Memory B cell (primary cell): ENCODE measurements around the gene EML2.
"Not testable (repeated sequence)": the region's sequence is repeated elsewhere in the genome, so short reads cannot be mapped to it uniquely, and the experiment has no call there.

Source experiments
- ATAC-seq: fragments of 150-1000 bp; cut with Tn5 transposase; 2 replicates; pipeline ENCODE4 v1.10.0; 2021; ENCODE audit warnings: low read depth, mild to moderate bottlenecking, moderate library complexity
- DNase-seq, 2 donors: peaks; one replicate each; pipeline ENCODE4 v3.0.0; 2022; ENCODE audit warnings: low spot score in 2 of 2
- H3K27ac Mint-ChIP-seq: one replicate; pipeline ENCODE4 v1.8.0; 2022; ENCODE audit warnings: mild to moderate bottlenecking, moderate library complexity, mixed read lengths
- H3K27me3 Mint-ChIP-seq: one replicate; pipeline ENCODE4 v1.8.0; 2022; ENCODE audit warnings: mixed read lengths
- H3K36me3 Mint-ChIP-seq: one replicate; pipeline ENCODE4 v1.8.0; 2022; ENCODE audit warnings: mild to moderate bottlenecking, mixed read lengths
- H3K4me1 Mint-ChIP-seq: one replicate; pipeline ENCODE4 v1.8.0; 2022; ENCODE audit warnings: mixed read lengths
- H3K4me3 Mint-ChIP-seq: one replicate; pipeline ENCODE4 v1.8.0; 2022; ENCODE audit warnings: mild to moderate bottlenecking, moderate library complexity, mixed read lengths
- H3K9me3 Mint-ChIP-seq: one replicate; pipeline ENCODE4 v1.8.0; 2022; ENCODE audit warnings: mixed read lengths

The EML2 gene, protein sequence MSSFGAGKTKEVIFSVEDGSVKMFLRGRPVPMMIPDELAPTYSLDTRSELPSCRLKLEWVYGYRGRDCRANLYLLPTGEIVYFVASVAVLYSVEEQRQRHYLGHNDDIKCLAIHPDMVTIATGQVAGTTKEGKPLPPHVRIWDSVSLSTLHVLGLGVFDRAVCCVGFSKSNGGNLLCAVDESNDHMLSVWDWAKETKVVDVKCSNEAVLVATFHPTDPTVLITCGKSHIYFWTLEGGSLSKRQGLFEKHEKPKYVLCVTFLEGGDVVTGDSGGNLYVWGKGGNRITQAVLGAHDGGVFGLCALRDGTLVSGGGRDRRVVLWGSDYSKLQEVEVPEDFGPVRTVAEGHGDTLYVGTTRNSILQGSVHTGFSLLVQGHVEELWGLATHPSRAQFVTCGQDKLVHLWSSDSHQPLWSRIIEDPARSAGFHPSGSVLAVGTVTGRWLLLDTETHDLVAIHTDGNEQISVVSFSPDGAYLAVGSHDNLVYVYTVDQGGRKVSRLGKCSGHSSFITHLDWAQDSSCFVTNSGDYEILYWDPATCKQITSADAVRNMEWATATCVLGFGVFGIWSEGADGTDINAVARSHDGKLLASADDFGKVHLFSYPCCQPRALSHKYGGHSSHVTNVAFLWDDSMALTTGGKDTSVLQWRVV

DNA sequence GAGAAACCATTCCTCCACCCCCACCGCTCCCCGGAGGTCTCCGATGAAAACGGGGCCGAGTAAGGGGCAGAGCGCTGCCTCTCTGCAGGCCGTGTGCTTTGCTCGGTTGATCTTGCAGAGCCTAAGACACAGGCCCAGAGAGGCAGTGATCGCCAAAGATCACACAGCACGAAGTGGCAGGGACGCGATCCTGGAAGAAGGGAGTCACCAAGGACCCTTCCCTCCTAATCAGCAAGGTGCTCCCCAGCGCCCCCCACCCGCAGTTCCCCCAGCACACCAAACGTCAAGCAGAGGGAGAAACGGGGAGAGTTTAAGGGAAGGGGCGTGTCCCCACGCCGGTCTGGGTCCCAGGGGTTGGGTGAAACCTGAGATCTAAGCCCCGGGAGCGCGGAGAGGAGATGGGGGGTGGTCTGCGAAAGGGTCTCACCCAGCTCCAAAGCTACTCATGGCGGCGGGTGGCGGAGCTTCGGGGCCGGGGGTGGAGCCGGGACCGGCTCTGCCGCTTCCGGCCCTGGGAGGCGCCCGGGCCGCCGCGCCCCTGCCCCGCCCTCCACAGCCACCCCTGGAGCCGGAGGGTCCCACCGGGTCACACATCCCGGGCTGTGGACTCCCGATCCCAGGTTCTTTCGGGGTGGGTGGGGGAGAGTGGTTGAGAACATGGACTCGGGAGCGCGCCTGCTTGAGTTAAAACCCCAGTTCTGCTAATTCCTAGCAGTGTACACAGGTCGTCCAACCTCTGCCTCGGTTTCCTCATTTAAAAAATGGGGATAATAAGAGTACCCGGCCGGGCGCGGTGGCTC, at the start of gene EML2:
Gene EML2 (minus strand): TSS at position 468 of the 800 bp plus-strand sequence. CDS start 21 bp downstream, at position 447.
- no peaks in the 10 kb centered on the region for H3K9me3 Mint-ChIP-seq
- peak within 1 kb of the TSS; percentile 83 for H3K27ac Mint-ChIP-seq
- H3K4me1 Mint-ChIP-seq = peaks cover 26% of the 10 kb centered on the region
- ATAC-seq = peak; percentile 11
- DNase-seq = peak; percentile 30 to 38
- no peaks in the 10 kb centered on the region for H3K27me3 Mint-ChIP-seq
- no peaks in the 10 kb centered on the region for H3K36me3 Mint-ChIP-seq
- H3K4me3 Mint-ChIP-seq = peak within 1 kb of the TSS; percentile 98

DNA sequence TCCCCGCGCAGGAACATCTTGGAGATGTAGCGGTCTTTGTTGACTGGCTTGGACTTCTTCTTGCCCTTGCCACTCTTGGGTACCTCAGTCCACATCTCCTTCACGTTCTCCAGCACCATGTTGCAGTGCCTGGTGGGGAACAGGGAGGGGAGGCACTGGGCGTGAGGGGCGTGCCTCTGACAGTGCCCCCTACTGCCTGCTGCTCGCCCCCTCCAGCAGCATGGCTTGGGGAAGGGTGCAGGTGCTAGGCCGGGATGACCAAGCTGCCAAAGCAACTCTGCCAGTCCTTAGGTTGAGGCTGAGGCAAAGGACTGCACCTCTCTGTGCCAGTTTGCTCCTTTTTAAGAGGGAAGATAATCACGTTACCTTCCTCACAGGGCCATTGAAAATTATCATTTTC, 48.4 kb upstream of the EML2 start:
- no peaks in the 10 kb centered on the region for H3K9me3 Mint-ChIP-seq
- H3K4me1 Mint-ChIP-seq = peaks cover 13% of the 10 kb centered on the region
- no peak overlapping the region for H3K27ac Mint-ChIP-seq
- no peak overlapping the region for H3K4me3 Mint-ChIP-seq
- DNase-seq (no peak), ATAC-seq (no peak)
- peaks cover 21% of the 10 kb centered on the region for H3K36me3 Mint-ChIP-seq
- no peaks in the 10 kb centered on the region for H3K27me3 Mint-ChIP-seq

- H3K9me3 Mint-ChIP-seq, H3K27ac Mint-ChIP-seq, DNase-seq, H3K27me3 Mint-ChIP-seq, H3K4me3 Mint-ChIP-seq, ATAC-seq: not testable (repeated sequence)
- peaks cover 19% of the 10 kb centered on the region for H3K36me3 Mint-ChIP-seq
- peaks cover 14% of the 10 kb centered on the region for H3K4me1 Mint-ChIP-seq
Measured at GRCh38 chr19:45685045-45685444, 45.8 kb upstream of the EML2 start.

DNA sequence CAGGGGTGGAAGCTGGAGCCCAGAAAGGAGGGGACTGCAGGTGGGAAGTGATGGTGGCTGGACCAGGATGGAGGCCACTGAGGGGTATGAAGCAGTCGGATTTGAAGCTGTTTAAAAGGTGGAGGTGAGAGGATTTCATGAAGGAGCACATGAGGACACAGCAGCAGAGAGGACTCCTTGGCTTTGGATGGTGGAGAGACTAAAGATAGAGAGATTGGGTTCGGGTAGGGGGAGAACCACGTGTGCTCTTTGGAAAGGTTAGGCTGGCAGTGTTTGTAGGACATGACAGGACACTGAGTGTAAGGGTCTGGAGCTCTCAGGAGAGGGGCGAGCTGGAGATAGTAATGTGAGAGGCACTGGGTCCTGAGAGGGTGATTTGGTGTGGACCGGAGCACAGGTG, 43.7 kb upstream of the EML2 start:
- no peak for DNase-seq
- Mint-ChIP-seq H3K9me3 (no peaks in the 10 kb centered on the region), H3K4me1 (peaks cover 10% of the 10 kb centered on the region), H3K27ac (no peak overlapping the region), H3K27me3 (no peaks in the 10 kb centered on the region), H3K36me3 (peaks cover 14% of the 10 kb centered on the region), H3K4me3 (no peak overlapping the region)
- ATAC-seq = no peak

- ATAC-seq = no peak
- no peak for DNase-seq
- peaks cover 11% of the 10 kb centered on the region for H3K36me3 Mint-ChIP-seq
- H3K27me3 Mint-ChIP-seq = peaks cover 3% of the 10 kb centered on the region
- H3K4me3 Mint-ChIP-seq = no peak overlapping the region
- no peak overlapping the region for H3K27ac Mint-ChIP-seq
- H3K9me3 Mint-ChIP-seq = no peaks in the 10 kb centered on the region
- peaks cover 16% of the 10 kb centered on the region for H3K4me1 Mint-ChIP-seq
Measured at GRCh38 chr19:45682117-45682516, 42.9 kb upstream of the EML2 start.

DNA sequence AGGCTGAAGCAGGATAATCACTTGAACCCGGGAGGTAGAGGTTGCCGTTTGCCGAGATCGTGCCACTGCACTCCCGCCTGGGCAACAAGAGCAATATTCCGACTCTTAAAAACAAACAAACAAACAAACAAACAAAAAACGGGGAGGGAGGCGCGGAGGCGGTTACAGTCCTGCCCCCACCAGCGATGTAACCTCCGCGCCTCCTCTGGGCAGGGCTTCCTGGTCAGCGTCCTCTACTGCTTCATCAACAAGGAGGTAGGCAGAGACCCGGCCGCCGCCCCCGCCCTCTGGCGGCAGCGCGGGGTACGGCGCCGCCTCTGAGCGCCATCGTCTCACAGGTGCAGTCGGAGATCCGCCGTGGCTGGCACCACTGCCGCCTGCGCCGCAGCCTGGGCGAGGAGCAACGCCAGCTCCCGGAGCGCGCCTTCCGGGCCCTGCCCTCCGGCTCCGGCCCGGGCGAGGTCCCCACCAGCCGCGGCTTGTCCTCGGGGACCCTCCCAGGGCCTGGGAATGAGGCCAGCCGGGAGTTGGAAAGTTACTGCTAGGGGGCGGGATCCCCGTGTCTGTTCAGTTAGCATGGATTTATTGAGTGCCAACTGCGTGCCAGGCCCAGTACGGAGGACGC, 42.3 kb upstream of the EML2 start:
- Mint-ChIP-seq H3K9me3 (no peaks in the 10 kb centered on the region), H3K27ac (peak overlapping the region; percentile 42), H3K36me3 (peaks cover 8% of the 10 kb centered on the region), H3K4me3 (peak overlapping the region; percentile 85), H3K4me1 (peaks cover 21% of the 10 kb centered on the region), H3K27me3 (peaks cover 3% of the 10 kb centered on the region)
- ATAC-seq = peak; percentile 90
- peak; percentile 91 to 93 for DNase-seq

DNA sequence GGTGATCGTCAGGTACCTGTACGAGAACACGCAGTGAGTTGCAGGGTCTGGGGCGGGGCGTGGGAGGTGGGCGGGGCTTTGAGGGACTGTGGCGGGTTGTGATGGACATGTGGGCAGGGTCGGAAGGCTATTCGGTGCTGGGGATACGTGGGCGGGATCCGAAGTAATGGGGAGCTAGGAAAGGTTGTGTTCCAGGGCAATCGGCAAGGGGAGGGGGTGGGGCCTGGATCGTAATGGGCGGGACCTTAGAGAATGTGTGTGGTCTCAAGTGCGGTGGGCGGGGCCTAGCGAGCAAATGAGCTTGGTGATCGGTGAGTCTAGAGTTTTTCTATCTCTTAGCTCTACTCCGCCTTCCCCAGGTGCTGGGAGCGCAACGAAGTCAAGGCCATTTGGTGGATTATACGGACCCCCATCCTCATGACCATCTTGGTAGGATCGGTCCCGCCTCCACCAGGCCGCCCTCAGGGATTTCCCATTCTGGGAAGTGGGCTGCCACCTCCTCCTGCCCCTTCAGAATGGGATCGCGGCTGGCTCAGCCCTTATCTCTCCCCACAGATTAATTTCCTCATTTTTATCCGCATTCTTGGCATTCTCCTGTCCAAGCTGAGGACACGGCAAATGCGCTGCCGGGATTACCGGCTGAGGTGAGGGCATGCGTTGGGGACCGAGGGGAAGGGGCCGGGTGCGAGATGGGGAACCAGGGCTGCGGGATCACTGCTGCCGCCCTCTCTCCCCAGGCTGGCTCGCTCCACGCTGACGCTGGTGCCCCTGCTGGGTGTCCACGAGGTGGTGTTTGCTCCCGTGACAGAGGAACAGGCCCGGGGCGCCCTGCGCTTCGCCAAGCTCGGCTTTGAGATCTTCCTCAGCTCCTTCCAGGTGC, 38.4 kb upstream of the EML2 start:
- H3K4me3 Mint-ChIP-seq = peak overlapping the region; percentile 80
- peak; percentile 40 to 50 for DNase-seq
- no peaks in the 10 kb centered on the region for H3K9me3 Mint-ChIP-seq
- H3K4me1 Mint-ChIP-seq = peaks cover 24% of the 10 kb centered on the region
- peaks cover 4% of the 10 kb centered on the region for H3K27me3 Mint-ChIP-seq
- H3K27ac Mint-ChIP-seq = peak overlapping the region; percentile 31
- H3K36me3 Mint-ChIP-seq = no peaks in the 10 kb centered on the region
- peak; percentile 43 for ATAC-seq

DNA sequence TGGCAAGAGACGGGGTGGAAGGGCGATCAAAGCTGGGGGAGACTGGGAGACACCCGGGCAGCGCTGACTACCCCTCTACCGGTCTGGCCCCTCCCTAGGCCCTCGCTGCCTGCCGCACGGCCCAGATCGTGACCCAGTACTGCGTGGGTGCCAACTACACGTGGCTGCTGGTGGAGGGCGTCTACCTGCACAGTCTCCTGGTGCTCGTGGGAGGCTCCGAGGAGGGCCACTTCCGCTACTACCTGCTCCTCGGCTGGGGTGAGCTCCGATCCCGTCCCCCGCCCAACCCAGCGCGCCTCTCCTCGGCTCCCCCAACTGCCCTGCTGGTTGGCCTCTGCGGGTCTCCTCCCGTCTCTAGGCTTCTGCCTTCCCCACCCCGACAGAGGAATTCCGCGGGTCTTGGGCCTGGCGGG, 37.7 kb upstream of the EML2 start:
- DNase-seq (peak; percentile 19 to 43), ATAC-seq (no peak)
- H3K4me3 Mint-ChIP-seq = peak overlapping the region; percentile 50
- H3K27ac Mint-ChIP-seq = peak overlapping the region; percentile 31
- H3K4me1 Mint-ChIP-seq = peaks cover 22% of the 10 kb centered on the region
- no peaks in the 10 kb centered on the region for H3K9me3 Mint-ChIP-seq
- H3K27me3 Mint-ChIP-seq = peaks cover 4% of the 10 kb centered on the region
- no peaks in the 10 kb centered on the region for H3K36me3 Mint-ChIP-seq

DNA sequence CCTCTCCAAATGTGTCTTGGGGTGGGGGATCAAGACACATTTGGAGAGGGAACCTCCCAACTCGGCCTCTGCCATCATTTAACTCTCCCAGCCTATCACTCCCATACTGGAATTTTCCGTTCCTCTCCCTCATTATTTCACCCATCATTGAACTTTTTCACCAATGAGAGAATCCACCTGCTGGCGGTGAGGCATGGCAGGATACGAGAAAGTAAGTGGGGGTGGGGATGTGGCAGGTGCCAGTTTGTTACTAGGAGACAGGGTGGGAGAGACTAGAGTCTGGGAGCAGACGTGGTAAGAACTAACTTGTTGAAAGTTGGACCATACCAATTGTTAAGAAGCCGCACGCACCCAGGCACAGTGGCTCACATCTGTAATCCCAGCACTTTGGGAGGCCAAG, 35.7 kb upstream of the EML2 start:
- H3K27ac Mint-ChIP-seq = no peak overlapping the region
- ATAC-seq (no peak), DNase-seq (no peak)
- H3K27me3 Mint-ChIP-seq = peaks cover 10% of the 10 kb centered on the region
- H3K4me3 Mint-ChIP-seq = no peak overlapping the region
- H3K4me1 Mint-ChIP-seq = peaks cover 18% of the 10 kb centered on the region
- no peaks in the 10 kb centered on the region for H3K9me3 Mint-ChIP-seq
- H3K36me3 Mint-ChIP-seq = peaks cover 1% of the 10 kb centered on the region

- Mint-ChIP-seq H3K4me1 (peaks cover 18% of the 10 kb centered on the region), H3K4me3 (no peak overlapping the region), H3K27me3 (peaks cover 19% of the 10 kb centered on the region), H3K36me3 (peaks cover 1% of the 10 kb centered on the region), H3K9me3 (no peaks in the 10 kb centered on the region), H3K27ac (no peak overlapping the region)
- DNase-seq (peak; percentile 50 to 62), ATAC-seq (peak; percentile 56)
Measured at GRCh38 chr19:45670670-45671453, 31.7 kb upstream of the EML2 start.

DNA sequence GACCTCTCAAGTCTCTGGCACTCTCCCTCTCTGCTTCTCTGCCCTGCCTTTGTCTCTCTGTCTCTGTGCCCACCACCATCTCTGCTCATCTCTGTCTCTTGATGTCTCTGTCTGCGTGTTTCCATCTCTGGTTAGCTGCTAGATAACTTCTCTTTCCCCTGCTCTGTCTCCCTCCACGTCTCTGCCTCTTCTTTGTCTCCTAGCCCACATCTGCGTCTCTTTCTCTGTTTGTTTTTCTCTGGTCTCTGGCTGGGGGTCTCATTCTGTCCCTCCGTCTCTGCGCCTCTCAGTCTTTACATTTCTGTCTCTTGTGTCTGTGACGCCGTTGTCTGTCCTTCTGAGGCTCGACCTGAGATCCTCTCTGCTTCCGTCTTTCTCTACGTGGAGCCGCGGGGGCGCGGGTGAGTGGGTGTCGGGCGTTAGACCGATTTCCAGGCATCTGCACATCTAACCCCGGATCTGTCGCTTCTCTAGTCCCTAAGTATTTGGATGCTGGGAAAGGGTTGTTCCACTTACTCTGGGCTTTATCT, 29.2 kb upstream of the EML2 start:
- Mint-ChIP-seq H3K27me3 (peaks cover 28% of the 10 kb centered on the region), H3K27ac (no peak overlapping the region), H3K4me1 (peaks cover 23% of the 10 kb centered on the region), H3K4me3 (peak overlapping the region; percentile 77), H3K9me3 (no peaks in the 10 kb centered on the region), H3K36me3 (peaks cover 1% of the 10 kb centered on the region)
- DNase-seq (no peak), ATAC-seq (peak; percentile 24)

DNA sequence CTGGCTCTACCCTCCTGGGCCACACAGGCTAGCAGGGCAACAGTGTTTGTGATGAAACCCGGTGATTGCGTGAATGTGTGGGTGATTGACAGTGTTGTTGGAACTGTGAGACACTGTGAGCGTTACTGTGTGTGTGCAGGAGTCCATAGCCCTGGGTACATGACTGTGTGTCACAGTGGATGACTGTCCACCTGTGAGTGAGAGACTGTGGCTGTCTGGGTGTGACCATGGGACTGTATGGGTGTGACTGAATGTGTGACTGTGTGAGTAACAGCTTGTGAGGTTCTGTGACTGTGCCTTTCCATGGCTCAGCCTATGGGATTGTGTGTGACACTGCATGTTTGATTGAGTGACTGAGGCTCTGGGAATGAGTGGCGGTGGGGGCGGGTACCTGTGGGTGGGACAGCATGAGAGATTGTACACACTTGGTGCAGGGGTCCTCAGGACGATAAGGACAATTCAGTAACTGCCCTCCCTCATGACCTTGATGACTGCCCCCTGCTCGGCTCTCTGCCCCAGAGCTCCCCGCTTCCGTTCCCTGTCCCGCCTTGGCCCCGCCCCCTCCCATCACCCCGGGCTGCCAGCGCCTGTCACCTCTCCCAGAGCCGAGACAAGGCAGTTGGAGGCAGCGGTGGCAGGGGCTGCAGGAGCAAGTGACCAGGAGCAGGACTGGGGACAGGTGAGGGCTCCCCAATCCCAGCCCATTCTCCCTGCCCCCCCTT, 28.6 kb upstream of the EML2 start, which contains the start of gene GIPR:
Gene GIPR (plus strand): TSS at position 602 of the 722 bp plus-strand sequence. CDS start 1,300 bp downstream, outside the sequence.
- no peak within 1 kb of the TSS for H3K27ac Mint-ChIP-seq
- H3K4me3 Mint-ChIP-seq = peak within 1 kb of the TSS; percentile 77
- peaks cover 1% of the 10 kb centered on the region for H3K36me3 Mint-ChIP-seq
- H3K27me3 Mint-ChIP-seq = peaks cover 28% of the 10 kb centered on the region
- H3K4me1 Mint-ChIP-seq = peaks cover 23% of the 10 kb centered on the region
- no peaks in the 10 kb centered on the region for H3K9me3 Mint-ChIP-seq
- ATAC-seq = no peak
- DNase-seq = no peak
